GM18907 (cell line): Measurements from ENCODE around the gene ILF2.
"Not testable (repeated sequence)": the region's sequence is repeated elsewhere in the genome, so short reads cannot be mapped to it uniquely, and the experiment has no call there.

ENCODE experiments used
- ATAC-seq: cut with Tn5 transposase; IDR thresholded peaks from one replicate; pipeline ENCODE4 v1.9.1; 2021; ENCODE audit warnings: mild to moderate bottlenecking, moderate library complexity; ENCODE audit not compliant: unreplicated experiment

Gene ILF2

GRCh38 chr1:153679337-153680119, 8.7 kb upstream of the ILF2 start:
- ATAC-seq: no peak

GRCh38 chr1:153678519-153679336, 7.9 kb upstream of the ILF2 start, which contains the start of gene NPR1:
NPR1 (plus strand) TSS chr1:153678688; CDS start chr1:153679109, 421 bp downstream.
- no peak for ATAC-seq

- no peak for ATAC-seq
Observed at GRCh38 chr1:153677718-153678518, 7.1 kb upstream of the ILF2 start.

- no peak for ATAC-seq
Observed at GRCh38 chr1:153673511-153673910, 2.7 kb upstream of the ILF2 start.

GRCh38 chr1:153671628-153672353, 998 bp upstream of the ILF2 start:
- ATAC-seq: peak; percentile 15

GRCh38 chr1:153670257-153670858, 435 bp downstream of the ILF2 start:
- no peak for ATAC-seq

GRCh38 chr1:153669606-153670005, 1.2 kb downstream of the ILF2 start:
- ATAC-seq: no peak

- ATAC-seq: not testable (repeated sequence)
Observed at GRCh38 chr1:153668672-153669071, 2.1 kb downstream of the ILF2 start.

GRCh38 chr1:153667439-153667838, 3.4 kb downstream of the ILF2 start:
- no peak for ATAC-seq

- ATAC-seq: no peak
Observed at GRCh38 chr1:153663211-153663610, 7.6 kb downstream of the ILF2 start.

- ATAC-seq: no peak
Observed at GRCh38 chr1:153662269-153662668, 8.5 kb downstream of the ILF2 start.

GRCh38 chr1:153661111-153661708, 9.6 kb downstream of the ILF2 start:
- no peak for ATAC-seq

- ATAC-seq: no peak
Observed at GRCh38 chr1:153659656-153660055, 11.1 kb downstream of the ILF2 start.

- ATAC-seq: no peak
Observed at GRCh38 chr1:153659175-153659534, 11.6 kb downstream of the ILF2 start.

GRCh38 chr1:153658400-153659174, 12.2 kb downstream of the ILF2 start, which contains the start of gene SNAPIN:
SNAPIN (plus strand) TSS chr1:153658703; CDS start chr1:153658744, 41 bp downstream.
- ATAC-seq: peak; percentile 89

GRCh38 chr1:153655333-153655732, 15.5 kb downstream of the ILF2 start:
- no peak for ATAC-seq

- no peak for ATAC-seq
Observed at GRCh38 chr1:153652805-153653500, 17.8 kb downstream of the ILF2 start.

- ATAC-seq: no peak
Observed at GRCh38 chr1:153651771-153652170, 19.0 kb downstream of the ILF2 start.
